WI38 (cell line): ENCODE measurements around the gene XAGE3.

ENCODE experiments used
- H3K4me3 ChIP-seq: 2 replicates; pipeline ENCODE4 v1.5.1; 2011; ENCODE audit warnings: low read depth, mild to moderate bottlenecking, control low read depth, low read length
- TF ChIP-seq, protein P1 (sequence below): IDR thresholded peaks from 2 replicates; pipeline ENCODE4 v1.5.1; 2012; ENCODE audit warnings: low read depth, mild to moderate bottlenecking, control low read depth, low read length

The XAGE3 gene

GRCh38 chrX:52824608-52825007 lies 43.3 kb downstream of the XAGE3 start:
- TF ChIP-seq, protein P1, sequence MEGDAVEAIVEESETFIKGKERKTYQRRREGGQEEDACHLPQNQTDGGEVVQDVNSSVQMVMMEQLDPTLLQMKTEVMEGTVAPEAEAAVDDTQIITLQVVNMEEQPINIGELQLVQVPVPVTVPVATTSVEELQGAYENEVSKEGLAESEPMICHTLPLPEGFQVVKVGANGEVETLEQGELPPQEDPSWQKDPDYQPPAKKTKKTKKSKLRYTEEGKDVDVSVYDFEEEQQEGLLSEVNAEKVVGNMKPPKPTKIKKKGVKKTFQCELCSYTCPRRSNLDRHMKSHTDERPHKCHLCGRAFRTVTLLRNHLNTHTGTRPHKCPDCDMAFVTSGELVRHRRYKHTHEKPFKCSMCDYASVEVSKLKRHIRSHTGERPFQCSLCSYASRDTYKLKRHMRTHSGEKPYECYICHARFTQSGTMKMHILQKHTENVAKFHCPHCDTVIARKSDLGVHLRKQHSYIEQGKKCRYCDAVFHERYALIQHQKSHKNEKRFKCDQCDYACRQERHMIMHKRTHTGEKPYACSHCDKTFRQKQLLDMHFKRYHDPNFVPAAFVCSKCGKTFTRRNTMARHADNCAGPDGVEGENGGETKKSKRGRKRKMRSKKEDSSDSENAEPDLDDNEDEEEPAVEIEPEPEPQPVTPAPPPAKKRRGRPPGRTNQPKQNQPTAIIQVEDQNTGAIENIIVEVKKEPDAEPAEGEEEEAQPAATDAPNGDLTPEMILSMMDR = no peak
- no peak overlapping the region for H3K4me3 ChIP-seq

- no peak overlapping the region for H3K4me3 ChIP-seq
- TF ChIP-seq, protein P1 = no peak
These were observed 46.7 kb downstream of the XAGE3 start for GRCh38 chrX:52821079-52821760.

DNA sequence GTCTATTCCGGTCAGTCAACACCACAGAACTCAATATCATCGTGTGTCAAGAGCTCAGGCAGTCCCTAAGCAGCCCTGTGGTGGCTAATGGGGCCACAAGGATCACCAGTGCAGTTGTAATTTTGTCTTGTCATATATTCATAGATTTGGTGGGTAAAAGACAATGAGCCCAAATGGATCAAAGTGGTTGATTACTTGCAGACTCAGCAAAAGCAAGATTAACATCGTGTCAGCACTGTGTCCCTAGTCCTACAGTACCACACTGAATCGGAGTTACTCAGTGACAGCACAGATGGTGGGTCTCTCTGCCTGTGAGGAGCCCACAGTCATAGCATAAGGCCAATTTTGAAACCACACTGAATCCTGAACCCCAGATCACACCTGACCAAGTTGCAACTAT lies 48.1 kb downstream of the XAGE3 start:
- TF ChIP-seq, protein P1 = no peak
- H3K4me3 ChIP-seq = no peak overlapping the region
